Measurements from ENCODE around the gene NUP62CL. TPM values are rescaled to one million over a fixed set of nuclear protein-coding genes. Genes with fewer than 3 reads are reported as not detected.
"Not testable (repeated sequence)": the region's sequence is repeated elsewhere in the genome, so short reads cannot be mapped to it uniquely, and the experiment has no call there.

Gene NUP62CL
- total and polyA plus RNA-seq, 4 donors = 2.5 to 13.6 (median 4.7) TPM

- WGBS, 2 donors = 74 to 96% methylated on average over 3 of the region's 3 CpGs
- H3K27me3 ChIP-seq (ENCODE audit: control insufficient read depth in 3 of 3, insufficient read depth in 3 of 3, low read length in 2 of 3) = peaks cover 0 to 19% (median 0%) of the 10 kb centered on the region in 3 donors
- TF ChIP-seq, protein P1, sequence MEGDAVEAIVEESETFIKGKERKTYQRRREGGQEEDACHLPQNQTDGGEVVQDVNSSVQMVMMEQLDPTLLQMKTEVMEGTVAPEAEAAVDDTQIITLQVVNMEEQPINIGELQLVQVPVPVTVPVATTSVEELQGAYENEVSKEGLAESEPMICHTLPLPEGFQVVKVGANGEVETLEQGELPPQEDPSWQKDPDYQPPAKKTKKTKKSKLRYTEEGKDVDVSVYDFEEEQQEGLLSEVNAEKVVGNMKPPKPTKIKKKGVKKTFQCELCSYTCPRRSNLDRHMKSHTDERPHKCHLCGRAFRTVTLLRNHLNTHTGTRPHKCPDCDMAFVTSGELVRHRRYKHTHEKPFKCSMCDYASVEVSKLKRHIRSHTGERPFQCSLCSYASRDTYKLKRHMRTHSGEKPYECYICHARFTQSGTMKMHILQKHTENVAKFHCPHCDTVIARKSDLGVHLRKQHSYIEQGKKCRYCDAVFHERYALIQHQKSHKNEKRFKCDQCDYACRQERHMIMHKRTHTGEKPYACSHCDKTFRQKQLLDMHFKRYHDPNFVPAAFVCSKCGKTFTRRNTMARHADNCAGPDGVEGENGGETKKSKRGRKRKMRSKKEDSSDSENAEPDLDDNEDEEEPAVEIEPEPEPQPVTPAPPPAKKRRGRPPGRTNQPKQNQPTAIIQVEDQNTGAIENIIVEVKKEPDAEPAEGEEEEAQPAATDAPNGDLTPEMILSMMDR (IDR thresholded peaks at IDR 0.05; ENCODE audit: control extremely low read depth, extremely low read depth) = no peak
- H3K36me3 ChIP-seq (ENCODE audit: control insufficient read depth in 4 of 4, insufficient read depth in 4 of 4, low read length in 4 of 4) = no peaks in the 10 kb centered on the region
- no peak overlapping the region for H3K4me3 ChIP-seq
- H3K27ac ChIP-seq (ENCODE audit: low read depth in 1 of 2, low read length in 1 of 2) = no peak overlapping the region
- H3K9ac ChIP-seq (ENCODE audit: insufficient read depth in 1 of 2, low read length in 2 of 2) = no peak overlapping the region
- no peaks in the 10 kb centered on the region for H3K9me3 ChIP-seq (ENCODE audit: control insufficient read depth in 4 of 4, insufficient read depth in 3 of 4, low read length in 3 of 4)
- no peaks in the 10 kb centered on the region for H3K4me1 ChIP-seq (ENCODE audit: control insufficient read depth in 5 of 5, insufficient read depth in 5 of 5, low read length in 5 of 5)
- DNase-seq (no peak), ATAC-seq (ENCODE audit: insufficient read depth, low FRiP score) (no peak)
These were observed 38.9 kb downstream of the NUP62CL start for GRCh38 chrX:107167163-107167921.

DNA sequence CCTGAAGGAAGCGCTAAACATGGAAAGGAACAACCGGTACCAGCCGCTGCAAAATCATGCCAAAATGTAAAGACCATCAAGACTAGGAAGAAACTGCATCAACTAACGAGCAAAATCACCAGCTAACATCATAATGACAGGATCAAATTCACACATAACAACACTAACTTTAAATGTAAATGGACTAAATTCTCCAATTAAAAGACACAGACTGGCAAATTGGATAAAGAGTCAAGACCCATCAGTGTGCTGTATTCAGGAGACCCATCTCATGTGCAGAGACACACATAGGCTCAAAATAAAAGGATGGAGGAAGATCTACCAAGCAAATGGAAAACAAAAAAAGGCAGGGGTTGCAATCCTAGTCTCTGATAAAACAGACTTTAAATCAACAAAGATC is 48.6 kb downstream of the NUP62CL start:
- H3K27me3 ChIP-seq (ENCODE audit: control insufficient read depth in 3 of 3, insufficient read depth in 3 of 3, low read length in 2 of 3); H3K4me1 ChIP-seq (ENCODE audit: control insufficient read depth in 5 of 5, insufficient read depth in 5 of 5, low read length in 5 of 5); H3K4me3 ChIP-seq; H3K27ac ChIP-seq (ENCODE audit: low read depth in 1 of 2, low read length in 1 of 2); ATAC-seq (ENCODE audit: insufficient read depth, low FRiP score); DNase-seq; H3K9me3 ChIP-seq (ENCODE audit: control insufficient read depth in 4 of 4, insufficient read depth in 3 of 4, low read length in 3 of 4); H3K36me3 ChIP-seq (ENCODE audit: control insufficient read depth in 4 of 4, insufficient read depth in 4 of 4, low read length in 4 of 4); H3K9ac ChIP-seq (ENCODE audit: insufficient read depth in 1 of 2, low read length in 2 of 2): not testable (repeated sequence)
- WGBS, 2 donors = 79 to 100% methylated on average over 1 to 4 of the region's 4 CpGs

- WGBS, 2 donors = 33 to 38% methylated on average over 20 to 31 of the region's 32 CpGs
- H3K4me1 ChIP-seq (ENCODE audit: control insufficient read depth in 5 of 5, insufficient read depth in 5 of 5, low read length in 5 of 5); H3K9ac ChIP-seq (ENCODE audit: insufficient read depth in 1 of 2, low read length in 2 of 2); H3K27me3 ChIP-seq (ENCODE audit: control insufficient read depth in 3 of 3, insufficient read depth in 3 of 3, low read length in 2 of 3); ATAC-seq (ENCODE audit: insufficient read depth, low FRiP score); H3K27ac ChIP-seq (ENCODE audit: low read depth in 1 of 2, low read length in 1 of 2); H3K4me3 ChIP-seq; DNase-seq; H3K9me3 ChIP-seq (ENCODE audit: control insufficient read depth in 4 of 4, insufficient read depth in 3 of 4, low read length in 3 of 4); H3K36me3 ChIP-seq (ENCODE audit: control insufficient read depth in 4 of 4, insufficient read depth in 4 of 4, low read length in 4 of 4): not testable (repeated sequence)
These were observed 50.4 kb downstream of the NUP62CL start for GRCh38 chrX:107155621-107156430.

- no peak overlapping the region for H3K9ac ChIP-seq (ENCODE audit: insufficient read depth in 1 of 2, low read length in 2 of 2)
- H3K9me3 ChIP-seq (ENCODE audit: control insufficient read depth in 4 of 4, insufficient read depth in 3 of 4, low read length in 3 of 4) = no peaks in the 10 kb centered on the region
- H3K27me3 ChIP-seq (ENCODE audit: control insufficient read depth in 3 of 3, insufficient read depth in 3 of 3, low read length in 2 of 3) = peaks cover 0 to 4% (median 0%) of the 10 kb centered on the region in 3 donors
- TF ChIP-seq, protein P1 (IDR thresholded peaks at IDR 0.05; ENCODE audit: control extremely low read depth, extremely low read depth) = no peak
- DNase-seq (no peak), ATAC-seq (ENCODE audit: insufficient read depth, low FRiP score) (peak; percentile 53)
- no peak overlapping the region for H3K4me3 ChIP-seq
- 71 to 90% methylated on average over 6 of the region's 6 CpGs for WGBS, 2 donors
- no peaks in the 10 kb centered on the region for H3K36me3 ChIP-seq (ENCODE audit: control insufficient read depth in 4 of 4, insufficient read depth in 4 of 4, low read length in 4 of 4)
- no peak overlapping the region for H3K27ac ChIP-seq (ENCODE audit: low read depth in 1 of 2, low read length in 1 of 2)
- no peaks in the 10 kb centered on the region for H3K4me1 ChIP-seq (ENCODE audit: control insufficient read depth in 5 of 5, insufficient read depth in 5 of 5, low read length in 5 of 5)
These were observed 51.2 kb downstream of the NUP62CL start for GRCh38 chrX:107154787-107155620.
